ENCODE results near the gene AGAP1. TPM values are rescaled to one million over a fixed set of nuclear protein-coding genes. Genes with fewer than 3 reads are reported as not detected.

Gene AGAP1
- total RNA-seq, 4 donors from 2014 or later, result 5.3 to 30.6 (median 19.2) TPM

DNA sequence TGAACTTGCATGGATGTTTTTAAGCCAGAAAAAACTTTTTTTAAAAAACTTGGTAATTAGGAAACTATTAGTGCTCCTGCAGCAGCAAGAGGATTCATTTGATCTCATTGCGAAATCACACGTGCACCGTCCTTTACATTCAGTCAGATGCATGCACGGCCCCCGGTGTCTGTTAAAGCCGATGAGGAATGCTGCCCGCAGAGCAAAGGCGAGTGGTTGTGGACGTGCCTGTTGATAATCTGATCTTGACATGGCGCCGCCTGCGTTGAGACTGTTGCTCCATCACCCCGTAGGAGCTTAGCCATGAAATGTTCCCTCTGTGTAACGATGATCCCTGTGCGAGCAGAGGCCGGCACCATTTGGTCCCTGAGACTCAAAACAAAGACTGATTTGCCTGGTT is 374.4 kb downstream of the AGAP1 start:
- no peak for DNase-seq
- TF ChIP-seq, protein P1, sequence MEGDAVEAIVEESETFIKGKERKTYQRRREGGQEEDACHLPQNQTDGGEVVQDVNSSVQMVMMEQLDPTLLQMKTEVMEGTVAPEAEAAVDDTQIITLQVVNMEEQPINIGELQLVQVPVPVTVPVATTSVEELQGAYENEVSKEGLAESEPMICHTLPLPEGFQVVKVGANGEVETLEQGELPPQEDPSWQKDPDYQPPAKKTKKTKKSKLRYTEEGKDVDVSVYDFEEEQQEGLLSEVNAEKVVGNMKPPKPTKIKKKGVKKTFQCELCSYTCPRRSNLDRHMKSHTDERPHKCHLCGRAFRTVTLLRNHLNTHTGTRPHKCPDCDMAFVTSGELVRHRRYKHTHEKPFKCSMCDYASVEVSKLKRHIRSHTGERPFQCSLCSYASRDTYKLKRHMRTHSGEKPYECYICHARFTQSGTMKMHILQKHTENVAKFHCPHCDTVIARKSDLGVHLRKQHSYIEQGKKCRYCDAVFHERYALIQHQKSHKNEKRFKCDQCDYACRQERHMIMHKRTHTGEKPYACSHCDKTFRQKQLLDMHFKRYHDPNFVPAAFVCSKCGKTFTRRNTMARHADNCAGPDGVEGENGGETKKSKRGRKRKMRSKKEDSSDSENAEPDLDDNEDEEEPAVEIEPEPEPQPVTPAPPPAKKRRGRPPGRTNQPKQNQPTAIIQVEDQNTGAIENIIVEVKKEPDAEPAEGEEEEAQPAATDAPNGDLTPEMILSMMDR (IDR thresholded peaks at IDR 0.05), result no peak
- TF ChIP-seq POLR2A (IDR thresholded peaks at IDR 0.05), result no peak
- Histone ChIP-seq H3K4me3 (no peak overlapping the region), H3K27ac (no peak overlapping the region), H3K36me3 (no peaks in the 10 kb centered on the region), H3K4me1 (no peaks in the 10 kb centered on the region), H3K27me3 (no peaks in the 10 kb centered on the region), H3K9me3 (no peaks in the 10 kb centered on the region)
- intact Hi-C loops (cut with DNase I; ENCODE audit: low total_unique reads), result no loop called here

DNA sequence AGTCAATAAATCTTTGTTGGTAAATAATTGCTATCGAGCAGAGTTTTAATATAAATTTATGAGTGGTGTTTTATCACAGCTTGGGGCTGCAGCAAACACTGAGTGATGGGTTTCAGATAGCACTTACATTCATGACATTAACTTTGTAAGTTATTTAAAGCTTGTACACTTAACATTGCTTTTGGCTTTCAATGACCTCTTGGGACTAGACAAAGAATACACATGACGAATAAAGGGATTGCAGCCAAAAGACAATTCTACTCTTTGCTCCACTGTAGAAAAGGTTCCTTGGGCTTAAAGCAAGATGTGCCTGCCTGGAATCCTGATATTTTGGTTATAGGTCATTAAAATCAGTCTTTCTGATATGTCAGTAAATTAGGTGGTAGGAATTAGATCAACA is 374.8 kb downstream of the AGAP1 start:
- H3K27ac ChIP-seq, result no peak overlapping the region
- H3K4me1 ChIP-seq, result no peaks in the 10 kb centered on the region
- TF ChIP-seq POLR2A (IDR thresholded peaks at IDR 0.05), result no peak
- TF ChIP-seq, protein P1 (IDR thresholded peaks at IDR 0.05), result no peak
- intact Hi-C loops (cut with DNase I; ENCODE audit: low total_unique reads), result no loop called here
- no peaks in the 10 kb centered on the region for H3K27me3 ChIP-seq
- no peak for DNase-seq
- H3K9me3 ChIP-seq, result no peaks in the 10 kb centered on the region
- no peaks in the 10 kb centered on the region for H3K36me3 ChIP-seq
- no peak overlapping the region for H3K4me3 ChIP-seq

DNA sequence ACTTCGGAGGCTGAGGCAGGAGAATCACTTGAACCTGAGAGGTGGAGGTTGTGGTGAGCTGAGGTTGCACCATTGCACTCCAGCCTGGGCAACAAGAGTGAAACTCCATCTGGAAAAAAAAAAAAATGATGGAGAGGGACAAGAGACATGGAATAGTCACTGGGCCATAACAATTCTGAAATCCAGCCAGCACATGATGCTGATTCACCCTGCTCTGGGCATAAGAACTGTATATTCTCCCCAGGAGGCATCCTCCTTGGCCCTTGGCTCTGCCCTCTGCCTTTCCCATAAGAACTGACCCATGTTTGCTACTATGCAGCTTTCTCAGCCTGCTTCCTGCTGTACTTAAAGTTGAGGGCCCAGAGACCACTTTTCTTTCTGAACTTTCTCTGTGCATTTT is 376.7 kb downstream of the AGAP1 start:
- intact Hi-C loops (cut with DNase I; ENCODE audit: low total_unique reads), result no loop called here
- H3K4me3 ChIP-seq, result no peak overlapping the region
- no peak overlapping the region for H3K27ac ChIP-seq
- H3K27me3 ChIP-seq, result no peaks in the 10 kb centered on the region
- no peaks in the 10 kb centered on the region for H3K36me3 ChIP-seq
- DNase-seq, result no peak
- H3K4me1 ChIP-seq, result no peaks in the 10 kb centered on the region
- no peak for TF ChIP-seq POLR2A (IDR thresholded peaks at IDR 0.05)
- TF ChIP-seq, protein P1 (IDR thresholded peaks at IDR 0.05), result no peak
- H3K9me3 ChIP-seq, result no peaks in the 10 kb centered on the region

GRCh38 chr2:235876099-235876679 is 382.3 kb downstream of the AGAP1 start:
- Histone ChIP-seq H3K4me3 (no peak overlapping the region), H3K27me3 (no peaks in the 10 kb centered on the region), H3K36me3 (no peaks in the 10 kb centered on the region), H3K27ac (no peak overlapping the region), H3K9me3 (no peaks in the 10 kb centered on the region), H3K4me1 (no peaks in the 10 kb centered on the region)
- intact Hi-C loops (cut with DNase I; ENCODE audit: low total_unique reads), result no loop called here
- DNase-seq, result no peak
- no peak for TF ChIP-seq POLR2A (IDR thresholded peaks at IDR 0.05)
- TF ChIP-seq, protein P1 (IDR thresholded peaks at IDR 0.05), result no peak

- TF ChIP-seq, protein P1 (IDR thresholded peaks at IDR 0.05), result no peak
- no peak for TF ChIP-seq POLR2A (IDR thresholded peaks at IDR 0.05)
- Histone ChIP-seq H3K9me3 (no peaks in the 10 kb centered on the region), H3K4me3 (no peak overlapping the region), H3K27ac (no peak overlapping the region), H3K36me3 (no peaks in the 10 kb centered on the region), H3K4me1 (no peaks in the 10 kb centered on the region), H3K27me3 (no peaks in the 10 kb centered on the region)
- intact Hi-C loops (cut with DNase I; ENCODE audit: low total_unique reads), result no loop called here
- DNase-seq, result no peak
These were observed 383.5 kb downstream of the AGAP1 start for GRCh38 chr2:235877275-235877802.

Measured in uterus (tissue), 4 donors.